AML-193 (cell line): ENCODE results near the gene ALDH16A1.

Experiments
- DNase-seq, 2 experiments: peaks; one replicate each; lab custom pipeline; 2025; lab: John Stamatoyannopoulos, UW

The ALDH16A1 gene

GRCh38 chr19:49515767-49516166 lies 62.7 kb downstream of the ALDH16A1 start:
- peak; percentile 92 to 96 for DNase-seq

DNA sequence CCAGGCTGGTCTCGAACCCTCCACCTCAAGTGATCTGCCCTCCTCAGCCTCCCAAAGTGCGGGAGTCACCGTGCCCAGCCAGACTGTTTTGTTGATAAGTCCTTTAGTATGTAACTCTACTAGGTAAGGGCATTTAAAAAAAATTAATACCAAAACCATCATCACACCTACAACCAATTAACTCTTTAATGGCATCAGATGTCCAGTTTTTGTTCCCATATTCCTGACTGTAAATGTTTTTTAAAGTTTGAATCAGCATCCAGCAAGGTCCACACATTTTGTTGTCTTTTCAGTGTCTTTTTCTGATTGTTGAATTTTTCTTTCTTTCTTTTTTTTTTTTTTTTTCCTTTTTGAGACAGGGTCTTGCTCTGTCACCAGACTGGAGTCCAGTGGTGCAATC lies 65.0 kb downstream of the ALDH16A1 start:
- no peak for DNase-seq
